Nucleus accumbens (tissue), 56 donors: ENCODE data around the gene MSH3.
"Not testable (repeated sequence)": the region's sequence is repeated elsewhere in the genome, so short reads cannot be mapped to it uniquely, and the experiment has no call there.

ENCODE experiments used
- DNase-seq, 56 donors: peaks; one replicate each; lab custom pipeline; 2025; lab: John Stamatoyannopoulos, UW

Gene MSH3

GRCh38 chr5:80655231-80655774, 851 bp downstream of the MSH3 start:
- DNase-seq = no peak

GRCh38 chr5:80656425-80656824, 2.0 kb downstream of the MSH3 start:
- DNase-seq = no peak

- DNase-seq = no peak
These were observed 4.7 kb downstream of the MSH3 start for GRCh38 chr5:80659106-80659505.

- DNase-seq = not testable (repeated sequence)
These were observed 6.2 kb downstream of the MSH3 start for GRCh38 chr5:80660661-80661060.

- DNase-seq = no peak
These were observed 7.7 kb downstream of the MSH3 start for GRCh38 chr5:80662108-80662507.

- DNase-seq = no peak
These were observed 10.6 kb downstream of the MSH3 start for GRCh38 chr5:80665057-80665456.

GRCh38 chr5:80667384-80667783, 12.9 kb downstream of the MSH3 start:
- DNase-seq = peak in 1 of 56 donors; percentile 14

GRCh38 chr5:80668016-80668969, 13.8 kb downstream of the MSH3 start:
- peak in 3 of 56 donors; percentile 2 to 9 (median 6) for DNase-seq

GRCh38 chr5:80672140-80672736, 17.8 kb downstream of the MSH3 start:
- peak in 37 of 56 donors; percentile 4 to 81 (median 32) for DNase-seq

GRCh38 chr5:80676706-80677105, 22.3 kb downstream of the MSH3 start:
- DNase-seq = no peak

- no peak for DNase-seq
These were observed 32.3 kb downstream of the MSH3 start for GRCh38 chr5:80686757-80687156.

- no peak for DNase-seq
These were observed 34.4 kb downstream of the MSH3 start for GRCh38 chr5:80688648-80689420.

- no peak for DNase-seq
These were observed 35.2 kb downstream of the MSH3 start for GRCh38 chr5:80689627-80690026.

- DNase-seq = no peak
These were observed 41.2 kb downstream of the MSH3 start for GRCh38 chr5:80695666-80696065.

GRCh38 chr5:80696450-80696849, 42.0 kb downstream of the MSH3 start:
- DNase-seq = no peak

- no peak for DNase-seq
These were observed 42.6 kb downstream of the MSH3 start for GRCh38 chr5:80697100-80697499.

GRCh38 chr5:80698369-80698768, 43.9 kb downstream of the MSH3 start:
- DNase-seq = no peak

GRCh38 chr5:80701597-80701996, 47.1 kb downstream of the MSH3 start:
- DNase-seq = no peak

GRCh38 chr5:80703291-80703690, 48.8 kb downstream of the MSH3 start:
- DNase-seq = peak in 1 of 56 donors; percentile 11

GRCh38 chr5:80703747-80704146, 49.3 kb downstream of the MSH3 start:
- DNase-seq = no peak

GRCh38 chr5:80704221-80704620, 49.8 kb downstream of the MSH3 start:
- DNase-seq = no peak
